Measurements from ENCODE around the gene MYO5A. TPM values are rescaled to one million over a fixed set of nuclear protein-coding genes. Genes with fewer than 3 reads are reported as not detected.

The MYO5A gene
- polyA plus RNA-seq, 2 of the 4 experiments (the other 2 are of a cell fraction) = 15.1 to 46.7 TPM

GRCh38 chr15:52397118-52397517, 131.6 kb downstream of the MYO5A start (continued):
- TF ChIP-seq BCL3 (IDR thresholded peaks at IDR 0.05) = no peak
- TF ChIP-seq HOXB5 (CRISPR knock-in tag; IDR thresholded peaks at IDR 0.05) = no peak
- TF ChIP-seq NR3C1 (IDR thresholded peaks at IDR 0.05) = no peak
- no peak for TF ChIP-seq CHD2 (IDR thresholded peaks at IDR 0.05; ENCODE audit: low read length, partially characterized antibody)
- TF ChIP-seq MAX (IDR thresholded peaks at IDR 0.05) = no peak
- no peak for TF ChIP-seq E2F6 (IDR thresholded peaks at IDR 0.05; ENCODE audit: borderline replicate concordance, low read depth)
- TF ChIP-seq RCOR1 (IDR thresholded peaks at IDR 0.05; ENCODE audit: low read depth, low read length) = no peak
- TF ChIP-seq TP53 (CRISPR knock-in tag; IDR thresholded peaks at IDR 0.05) = no peak
- no peak for TF ChIP-seq ZNF302 (CRISPR knock-in tag; IDR thresholded peaks at IDR 0.05)
- TF ChIP-seq ZC3H11A (IDR thresholded peaks at IDR 0.05) = no peak
- TF ChIP-seq NFE2L2 (conservative IDR thresholded peaks at IDR 0.05; ENCODE audit: low read length) = no peak
- TF ChIP-seq ATOH8 (CRISPR knock-in tag; IDR thresholded peaks at IDR 0.05; ENCODE audit: low read depth) = no peak
- no peak for TF ChIP-seq EHMT2 (IDR thresholded peaks at IDR 0.05; ENCODE audit: low read depth)

- CTCF ChIA-PET = interaction anchor here (0.7 to 1.4 kb wide), 4 partner anchors 9 to 137 kb away, joined by 3 read pairs; no protein-coding TSS in a partner anchor
- no peak overlapping the region for H3K4me3 ChIP-seq
- POLR2A ChIA-PET = no interaction called here
- TF ChIP-seq HOXB5 (CRISPR knock-in tag; IDR thresholded peaks at IDR 0.05) (no peak), ZSCAN20 (CRISPR knock-in tag; IDR thresholded peaks at IDR 0.05) (no peak), RCOR1 (IDR thresholded peaks at IDR 0.05; ENCODE audit: low read depth, low read length) (no peak), NR3C1 (IDR thresholded peaks at IDR 0.05) (no peak), PHF8 (IDR thresholded peaks at IDR 0.05; ENCODE audit: borderline replicate concordance, low read depth) (no peak), MAX (IDR thresholded peaks at IDR 0.05) (no peak), ATOH8 (CRISPR knock-in tag; IDR thresholded peaks at IDR 0.05; ENCODE audit: low read depth) (no peak), RNF2 (IDR thresholded peaks at IDR 0.05; ENCODE audit: borderline replicate concordance, low read depth) (no peak), KDM1A (IDR thresholded peaks at IDR 0.05; ENCODE audit: low read depth) (no peak), KDM5A (IDR thresholded peaks at IDR 0.05) (no peak), TFCP2L1 (CRISPR knock-in tag; IDR thresholded peaks at IDR 0.05) (no peak), CTCF (IDR thresholded peaks at IDR 0.05) (no peak), BHLHE40 (IDR thresholded peaks at IDR 0.05; ENCODE audit: low read depth, low read length) (no peak), ZFP36 (IDR thresholded peaks at IDR 0.05; ENCODE audit: borderline replicate concordance, partially characterized antibody) (no peak), HDAC2 (IDR thresholded peaks at IDR 0.05) (no peak), CBX8 (IDR thresholded peaks at IDR 0.05) (no peak)
- TF ChIP-seq, protein P1, sequence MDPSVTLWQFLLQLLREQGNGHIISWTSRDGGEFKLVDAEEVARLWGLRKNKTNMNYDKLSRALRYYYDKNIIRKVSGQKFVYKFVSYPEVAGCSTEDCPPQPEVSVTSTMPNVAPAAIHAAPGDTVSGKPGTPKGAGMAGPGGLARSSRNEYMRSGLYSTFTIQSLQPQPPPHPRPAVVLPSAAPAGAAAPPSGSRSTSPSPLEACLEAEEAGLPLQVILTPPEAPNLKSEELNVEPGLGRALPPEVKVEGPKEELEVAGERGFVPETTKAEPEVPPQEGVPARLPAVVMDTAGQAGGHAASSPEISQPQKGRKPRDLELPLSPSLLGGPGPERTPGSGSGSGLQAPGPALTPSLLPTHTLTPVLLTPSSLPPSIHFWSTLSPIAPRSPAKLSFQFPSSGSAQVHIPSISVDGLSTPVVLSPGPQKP (IDR thresholded peaks at IDR 0.05; ENCODE audit: low read depth, low read length) = no peak
- TF ChIP-seq, protein P2, sequence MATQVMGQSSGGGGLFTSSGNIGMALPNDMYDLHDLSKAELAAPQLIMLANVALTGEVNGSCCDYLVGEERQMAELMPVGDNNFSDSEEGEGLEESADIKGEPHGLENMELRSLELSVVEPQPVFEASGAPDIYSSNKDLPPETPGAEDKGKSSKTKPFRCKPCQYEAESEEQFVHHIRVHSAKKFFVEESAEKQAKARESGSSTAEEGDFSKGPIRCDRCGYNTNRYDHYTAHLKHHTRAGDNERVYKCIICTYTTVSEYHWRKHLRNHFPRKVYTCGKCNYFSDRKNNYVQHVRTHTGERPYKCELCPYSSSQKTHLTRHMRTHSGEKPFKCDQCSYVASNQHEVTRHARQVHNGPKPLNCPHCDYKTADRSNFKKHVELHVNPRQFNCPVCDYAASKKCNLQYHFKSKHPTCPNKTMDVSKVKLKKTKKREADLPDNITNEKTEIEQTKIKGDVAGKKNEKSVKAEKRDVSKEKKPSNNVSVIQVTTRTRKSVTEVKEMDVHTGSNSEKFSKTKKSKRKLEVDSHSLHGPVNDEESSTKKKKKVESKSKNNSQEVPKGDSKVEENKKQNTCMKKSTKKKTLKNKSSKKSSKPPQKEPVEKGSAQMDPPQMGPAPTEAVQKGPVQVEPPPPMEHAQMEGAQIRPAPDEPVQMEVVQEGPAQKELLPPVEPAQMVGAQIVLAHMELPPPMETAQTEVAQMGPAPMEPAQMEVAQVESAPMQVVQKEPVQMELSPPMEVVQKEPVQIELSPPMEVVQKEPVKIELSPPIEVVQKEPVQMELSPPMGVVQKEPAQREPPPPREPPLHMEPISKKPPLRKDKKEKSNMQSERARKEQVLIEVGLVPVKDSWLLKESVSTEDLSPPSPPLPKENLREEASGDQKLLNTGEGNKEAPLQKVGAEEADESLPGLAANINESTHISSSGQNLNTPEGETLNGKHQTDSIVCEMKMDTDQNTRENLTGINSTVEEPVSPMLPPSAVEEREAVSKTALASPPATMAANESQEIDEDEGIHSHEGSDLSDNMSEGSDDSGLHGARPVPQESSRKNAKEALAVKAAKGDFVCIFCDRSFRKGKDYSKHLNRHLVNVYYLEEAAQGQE (IDR thresholded peaks at IDR 0.05) = no peak
- TF ChIP-seq, protein P3, sequence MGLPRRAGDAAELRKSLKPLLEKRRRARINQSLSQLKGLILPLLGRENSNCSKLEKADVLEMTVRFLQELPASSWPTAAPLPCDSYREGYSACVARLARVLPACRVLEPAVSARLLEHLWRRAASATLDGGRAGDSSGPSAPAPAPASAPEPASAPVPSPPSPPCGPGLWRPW (IDR thresholded peaks at IDR 0.05) = no peak
Measured at GRCh38 chr15:52394118-52394517, 134.6 kb downstream of the MYO5A start.

More at GRCh38 chr15:52394118-52394517, 134.6 kb downstream of the MYO5A start:
- Histone ChIP-seq H3K9me3 (no peaks in the 10 kb centered on the region), H3K4me1 (no peaks in the 10 kb centered on the region), H3K4me2 (no peak overlapping the region), H3K27ac (no peak overlapping the region)
- ATAC-seq (no peak), FAIRE-seq (no peak), DNase-seq (ENCODE audit: low read depth in 1 of 2, low spot score in 1 of 2) (no peak)
- WGBS (ENCODE audit: missing lambda C conversion rate) = 64% methylated on average over 3 of the region's 3 CpGs
